GM13977 (cell line): ENCODE data around the gene TMEM186.

Experiments
- DNase-seq: peaks from one replicate; pipeline ENCODE4 v3.0.0; 2012; ENCODE audit warnings: low spot score
- CTCF ChIP-seq: IDR thresholded peaks from 2 replicates; pipeline ENCODE4 v1.5.1; 2012; ENCODE audit warnings: mild to moderate bottlenecking, control low read depth; ENCODE audit not compliant: insufficient read depth; ENCODE audit errors: extremely low read depth, missing control alignments
- in situ Hi-C: fragments of 300-500 bp; cut with MboI; formaldehyde crosslinking; loops from one replicate; pipeline ENCODE4 v1.12.0; 2022; ENCODE audit warnings: low sequenced_read_pairs, low pct_unique_long_range_greater_than_20kb, mixed read lengths, inconsistent platforms; ENCODE audit not compliant: unreplicated experiment

The TMEM186 gene

GRCh38 chr16:8763083-8763482, 34.4 kb downstream of the TMEM186 start:
- no peak for DNase-seq
- no peak for TF ChIP-seq CTCF
- in situ Hi-C loops, result no loop called here

GRCh38 chr16:8762254-8762653, 35.2 kb downstream of the TMEM186 start:
- in situ Hi-C loops, result no loop called here
- TF ChIP-seq CTCF, result no peak
- no peak for DNase-seq

- DNase-seq, result no peak
- in situ Hi-C loops, result no loop called here
- TF ChIP-seq CTCF, result no peak
Observed at GRCh38 chr16:8761078-8761477, 36.4 kb downstream of the TMEM186 start.

GRCh38 chr16:8760021-8760420, 37.4 kb downstream of the TMEM186 start:
- in situ Hi-C loops, result no loop called here
- TF ChIP-seq CTCF, result no peak
- DNase-seq, result no peak

GRCh38 chr16:8758022-8758421, 39.4 kb downstream of the TMEM186 start:
- in situ Hi-C loops, result no loop called here
- no peak for DNase-seq

GRCh38 chr16:8756755-8757154, 40.7 kb downstream of the TMEM186 start:
- no peak for DNase-seq
- no peak for TF ChIP-seq CTCF
- in situ Hi-C loops, result no loop called here

More at GRCh38 chr16:8758022-8758421, 39.4 kb downstream of the TMEM186 start:
- TF ChIP-seq CTCF, result no peak
